GM12801 (cell line): ENCODE data around the gene ENPEP.

Experiments used
- TF ChIP-seq, protein P1 (sequence below): IDR thresholded peaks from one replicate; pipeline ENCODE4 v1.5.1; 2011; ENCODE audit warnings: control low read depth; ENCODE audit not compliant: insufficient read length; ENCODE audit errors: extremely low read depth

The ENPEP gene

DNA sequence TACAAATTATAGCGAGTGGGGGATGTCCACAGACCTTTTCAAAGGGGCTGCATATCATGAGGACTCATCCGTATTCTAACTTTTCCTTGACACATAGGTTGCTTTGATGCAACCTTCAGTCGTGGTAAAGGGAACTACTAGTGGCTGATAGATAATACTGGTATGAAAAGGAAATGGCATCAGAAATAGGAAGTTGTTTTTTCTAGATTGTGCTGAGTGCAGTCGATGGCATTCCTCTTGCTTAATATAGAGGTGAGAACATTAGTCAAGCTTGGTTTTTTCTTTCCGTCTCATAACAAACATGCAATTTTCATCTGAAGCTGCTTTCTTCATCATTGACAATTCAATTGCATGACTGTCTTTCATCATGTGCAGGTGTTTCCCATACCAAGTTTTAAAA lies 16.6 kb downstream of the ENPEP start:
- TF ChIP-seq, protein P1, sequence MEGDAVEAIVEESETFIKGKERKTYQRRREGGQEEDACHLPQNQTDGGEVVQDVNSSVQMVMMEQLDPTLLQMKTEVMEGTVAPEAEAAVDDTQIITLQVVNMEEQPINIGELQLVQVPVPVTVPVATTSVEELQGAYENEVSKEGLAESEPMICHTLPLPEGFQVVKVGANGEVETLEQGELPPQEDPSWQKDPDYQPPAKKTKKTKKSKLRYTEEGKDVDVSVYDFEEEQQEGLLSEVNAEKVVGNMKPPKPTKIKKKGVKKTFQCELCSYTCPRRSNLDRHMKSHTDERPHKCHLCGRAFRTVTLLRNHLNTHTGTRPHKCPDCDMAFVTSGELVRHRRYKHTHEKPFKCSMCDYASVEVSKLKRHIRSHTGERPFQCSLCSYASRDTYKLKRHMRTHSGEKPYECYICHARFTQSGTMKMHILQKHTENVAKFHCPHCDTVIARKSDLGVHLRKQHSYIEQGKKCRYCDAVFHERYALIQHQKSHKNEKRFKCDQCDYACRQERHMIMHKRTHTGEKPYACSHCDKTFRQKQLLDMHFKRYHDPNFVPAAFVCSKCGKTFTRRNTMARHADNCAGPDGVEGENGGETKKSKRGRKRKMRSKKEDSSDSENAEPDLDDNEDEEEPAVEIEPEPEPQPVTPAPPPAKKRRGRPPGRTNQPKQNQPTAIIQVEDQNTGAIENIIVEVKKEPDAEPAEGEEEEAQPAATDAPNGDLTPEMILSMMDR, result no peak

DNA sequence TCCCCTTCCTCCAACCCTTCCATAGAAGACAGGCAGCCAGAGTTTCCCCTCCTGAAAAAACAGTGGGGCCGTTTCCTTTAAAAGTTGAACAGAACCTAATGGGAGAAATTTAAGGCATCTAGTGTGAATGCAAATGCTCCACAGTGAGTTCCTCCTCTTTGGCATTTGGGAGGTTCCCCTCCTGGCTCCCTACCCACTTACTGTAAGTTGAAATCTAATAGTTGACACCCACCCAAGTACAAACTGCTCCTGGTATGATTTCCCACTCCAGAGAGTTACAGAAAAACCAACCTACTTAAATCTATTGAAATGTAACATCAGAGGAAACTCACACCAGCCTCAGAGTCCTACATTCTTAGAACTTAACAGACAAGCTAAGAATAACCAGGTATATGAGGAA lies 17.6 kb downstream of the ENPEP start:
- TF ChIP-seq, protein P1, result no peak

DNA sequence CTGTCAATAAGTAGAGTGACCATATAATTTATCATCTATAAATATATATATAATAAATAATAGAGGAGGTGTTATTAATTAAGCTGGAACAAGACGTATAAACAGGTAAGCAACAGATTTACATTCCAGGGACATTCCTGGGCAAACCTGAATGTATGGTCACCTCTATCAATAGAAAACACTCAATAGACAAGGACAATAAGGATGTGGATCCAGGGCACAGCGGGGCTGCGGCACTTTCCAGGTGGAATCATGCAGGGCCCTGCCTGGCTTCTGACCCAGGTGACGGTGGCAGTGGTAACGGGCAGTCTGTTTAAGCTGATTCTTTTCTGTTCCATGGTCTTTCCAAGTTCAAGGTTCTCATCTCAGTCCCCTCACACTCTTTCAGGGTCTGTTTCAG lies 22.5 kb downstream of the ENPEP start:
- TF ChIP-seq, protein P1, result no peak

- TF ChIP-seq, protein P1, result no peak
These were observed 23.2 kb downstream of the ENPEP start for GRCh38 chr4:110499126-110499525.

- TF ChIP-seq, protein P1, result no peak
These were observed 25.9 kb downstream of the ENPEP start for GRCh38 chr4:110501826-110502225.

- TF ChIP-seq, protein P1, result no peak
These were observed 27.5 kb downstream of the ENPEP start for GRCh38 chr4:110503270-110504083.

GRCh38 chr4:110504084-110504435 lies 28.1 kb downstream of the ENPEP start:
- TF ChIP-seq, protein P1, result no peak
